Right renal pelvis (tissue), 4 donors: ENCODE data around the gene ADCY5. TPM values are rescaled to one million over a fixed set of nuclear protein-coding genes. Genes with fewer than 3 reads are reported as not detected.

ENCODE experiments used
- DNase-seq, 4 donors: peaks; one replicate each; pipeline ENCODE4 v3.0.0-alpha.2; 2013; ENCODE audit warnings: low read depth in 4 of 4, low spot score in 3 of 4, missing footprints in 1 of 4
- polyA plus RNA-seq, 4 donors: library from polyadenylated mRNA; unstranded; fragments of 120-200 nt; gene quantifications; one replicate each; pipeline ENCODE4 v1.2.1, GENCODE V29; 2013; ENCODE audit not compliant: insufficient read length in 4 of 4

ADCY5 gene
- polyA plus RNA-seq, 4 donors = 11.9 to 14.1 (median 12.5) TPM

DNA sequence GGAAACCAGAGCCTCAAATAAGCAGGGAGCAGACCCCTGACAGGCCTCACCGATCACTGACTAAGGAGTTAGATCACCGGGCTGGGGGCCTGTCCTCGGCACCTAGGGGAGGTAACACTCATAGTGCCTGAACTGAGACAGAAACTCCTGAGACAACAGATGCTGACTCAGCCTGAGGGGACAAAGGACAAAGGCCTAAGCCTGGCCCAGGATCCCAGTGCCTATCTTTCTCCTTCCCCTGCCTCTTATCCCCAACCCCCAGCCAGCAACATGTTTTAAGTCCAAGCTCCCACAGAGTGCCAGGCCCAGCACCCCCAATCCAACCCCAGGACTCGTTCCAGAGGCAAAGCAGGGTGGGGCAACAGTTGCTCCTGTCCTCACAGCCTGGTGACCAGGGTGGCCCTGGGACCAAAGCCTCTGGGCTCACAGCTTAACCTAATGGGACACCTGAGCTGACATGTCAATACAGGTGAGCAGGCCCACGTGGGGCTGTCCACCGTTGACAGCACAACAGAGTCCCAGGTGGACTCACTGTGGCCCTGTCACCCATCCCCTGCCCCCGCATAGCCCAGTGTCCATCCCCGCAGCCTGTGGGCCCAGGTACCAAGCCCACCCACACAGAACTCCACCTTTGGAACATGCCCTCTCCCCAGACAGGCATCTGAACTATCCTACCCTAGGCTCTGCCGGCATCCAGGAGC, 37.4 kb downstream of the ADCY5 start:
- no peak for DNase-seq

DNA sequence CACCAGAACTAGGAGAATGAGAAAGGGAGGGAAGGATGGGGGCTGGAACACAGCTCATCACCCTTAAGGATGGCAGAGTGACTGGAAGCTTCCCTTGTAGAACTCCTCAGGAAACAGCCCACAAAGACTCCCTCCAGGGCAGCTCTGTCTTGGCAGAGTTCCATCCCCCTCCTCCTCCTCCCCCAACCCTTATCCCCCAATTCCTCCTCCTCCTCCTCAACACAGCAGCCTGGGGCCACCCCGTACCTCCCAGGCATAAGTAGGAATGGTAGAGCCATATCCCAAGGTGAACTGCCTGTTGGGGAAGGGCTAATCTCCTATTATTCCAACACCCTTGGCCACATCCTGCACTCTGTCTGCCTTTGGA, 38.8 kb downstream of the ADCY5 start:
- DNase-seq = no peak

DNA sequence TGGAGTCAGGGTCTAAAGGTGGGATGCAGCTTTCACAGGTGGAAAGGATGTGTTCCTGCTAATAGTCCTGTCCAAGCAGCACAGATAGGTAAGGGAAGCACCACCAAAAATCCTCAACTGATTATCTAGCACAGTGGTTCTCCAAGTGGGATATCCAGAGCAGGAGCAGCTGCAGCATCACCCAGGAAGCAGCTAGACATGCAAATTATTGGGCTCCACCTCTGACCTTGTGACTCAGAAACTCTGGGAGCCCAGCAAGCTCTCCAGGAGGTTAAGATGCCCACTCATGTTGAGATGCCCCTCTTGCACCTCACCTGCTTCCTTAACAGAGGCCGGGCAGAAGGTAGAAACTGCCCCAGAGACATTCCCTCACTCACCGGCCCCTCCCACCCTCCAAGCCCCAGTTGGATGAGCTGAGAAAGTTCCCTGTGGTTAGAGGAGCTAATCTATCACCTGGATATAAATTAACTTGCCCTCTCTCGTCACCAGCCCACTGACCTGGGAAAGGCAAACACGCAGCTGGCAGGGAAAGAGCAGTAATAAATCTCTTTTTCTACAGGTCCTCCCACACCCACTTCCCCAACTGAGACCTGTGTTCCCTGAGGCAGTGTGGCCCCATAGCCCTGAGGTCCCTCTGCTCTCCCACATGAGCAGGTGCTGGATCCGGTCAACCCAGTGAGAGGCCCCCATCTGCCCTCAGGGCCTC, 39.3 kb downstream of the ADCY5 start:
- peak in 1 of 4 donors; percentile 77 for DNase-seq

DNA sequence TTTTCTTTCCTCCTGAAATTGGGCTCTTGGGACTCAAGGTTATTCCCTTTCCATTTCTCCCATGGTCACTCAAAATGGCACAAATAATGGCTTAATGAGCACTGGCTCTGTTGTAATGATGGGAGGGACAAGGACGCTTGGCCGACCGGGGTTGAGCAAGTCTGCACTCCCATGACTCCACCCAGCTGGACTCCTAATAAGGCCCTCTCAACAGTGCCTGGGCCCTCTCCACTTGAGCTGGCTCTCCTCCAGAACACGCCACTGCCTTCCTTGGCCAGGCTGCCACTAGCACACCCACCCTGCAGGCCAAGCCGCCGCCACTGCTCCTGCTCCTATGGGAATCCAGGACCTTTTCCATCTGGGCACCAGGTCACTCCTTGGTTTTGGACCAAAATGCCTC, 42.3 kb downstream of the ADCY5 start:
- DNase-seq = no peak

DNA sequence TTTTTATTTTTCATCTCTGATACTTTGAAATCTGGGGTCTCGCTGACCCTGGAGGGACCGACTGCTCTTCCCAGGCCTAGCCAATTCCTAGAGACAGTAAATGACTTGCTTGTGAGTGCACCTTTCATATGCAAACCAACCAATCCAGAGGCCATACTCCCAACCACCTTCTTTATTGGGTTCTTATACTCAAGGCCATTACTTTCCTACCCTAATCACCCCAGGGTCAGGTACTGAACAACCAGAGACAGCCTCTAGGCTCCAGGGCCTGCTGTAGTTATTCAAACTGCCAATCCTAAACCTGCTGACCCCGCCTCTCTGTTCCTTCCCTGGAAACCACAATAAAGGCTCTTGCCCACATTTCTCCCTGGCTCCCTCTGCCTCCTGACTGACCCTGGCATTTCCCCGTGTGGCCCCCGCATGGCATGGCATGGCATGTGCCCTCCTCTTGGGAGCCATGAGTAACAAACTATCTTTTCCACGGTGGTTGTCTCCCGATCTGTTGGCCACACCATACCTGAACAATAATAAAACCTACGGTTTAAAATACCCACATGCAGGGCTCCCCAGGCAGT, 42.9 kb downstream of the ADCY5 start:
- DNase-seq = no peak

DNA sequence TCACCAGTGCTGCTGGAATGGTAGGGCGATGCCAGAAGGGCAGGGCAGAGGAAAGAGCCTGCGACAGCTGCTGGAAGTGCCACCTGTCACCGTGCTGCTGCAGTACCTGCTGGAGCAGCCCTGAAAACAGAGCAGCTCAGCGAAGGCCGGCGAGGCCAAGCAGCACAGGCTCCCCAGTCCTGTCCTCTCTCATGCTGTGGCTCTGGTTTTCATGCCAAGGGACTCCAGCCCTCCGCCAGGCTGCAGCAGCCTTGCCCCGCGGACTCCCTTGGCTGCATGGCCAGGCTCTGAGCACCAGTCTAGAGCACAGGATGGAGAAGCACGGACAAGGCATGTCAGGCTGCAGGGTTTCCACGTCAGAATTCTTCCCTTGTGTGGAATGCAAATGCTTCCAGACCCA, 43.9 kb downstream of the ADCY5 start:
- DNase-seq = no peak

DNA sequence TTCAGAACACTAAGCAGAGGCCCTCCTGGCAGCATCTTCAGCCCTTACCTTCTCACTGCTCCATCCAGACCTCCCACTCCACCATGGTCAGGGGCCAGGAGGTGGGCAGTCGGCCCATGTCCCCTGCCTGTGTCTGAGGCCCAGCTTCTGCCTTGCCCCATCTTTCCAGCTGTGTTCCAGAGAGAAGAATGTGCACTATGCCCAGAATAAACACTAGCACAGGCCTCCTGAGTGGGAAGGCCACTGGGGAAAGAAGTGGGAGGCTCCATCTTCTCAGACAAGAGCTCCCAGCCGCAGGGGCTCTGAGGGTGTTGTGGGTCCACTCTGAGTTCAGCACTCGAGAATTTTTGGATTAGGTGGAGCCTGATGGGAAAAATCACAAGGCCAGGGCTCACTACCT, 44.5 kb downstream of the ADCY5 start:
- DNase-seq = no peak

DNA sequence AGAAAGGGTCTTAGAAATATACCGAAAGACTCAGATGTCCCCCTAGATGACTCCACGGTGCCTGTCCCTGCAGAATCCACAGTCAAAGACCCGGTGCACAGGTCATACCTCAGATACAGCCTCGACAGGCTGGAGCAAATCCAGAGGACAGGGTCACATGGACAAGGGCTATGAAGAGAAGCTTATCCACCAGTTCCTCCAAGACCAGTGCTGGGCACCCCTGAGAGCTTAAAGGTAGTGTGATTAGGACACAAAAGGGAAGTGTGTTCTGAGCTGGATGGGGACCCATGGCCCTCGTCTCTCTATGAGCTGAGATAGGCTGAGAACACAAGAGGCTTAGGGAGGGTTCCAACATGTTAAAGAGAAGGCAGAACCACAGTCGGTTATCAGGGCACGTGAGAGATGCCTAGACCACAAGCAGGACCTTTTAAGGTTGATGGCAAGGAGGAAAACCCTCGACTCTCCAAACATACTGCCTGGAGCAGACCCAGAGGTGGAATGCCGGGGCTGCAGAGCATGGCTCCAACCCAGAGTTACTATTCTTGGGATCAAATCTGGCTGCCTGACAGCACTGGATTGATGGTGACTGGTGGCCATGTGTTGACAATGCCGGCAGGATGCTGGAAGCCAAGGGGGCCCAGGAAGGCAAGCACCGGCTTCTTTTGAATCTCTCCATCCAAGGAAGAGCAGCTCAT, 46.9 kb downstream of the ADCY5 start:
- DNase-seq = no peak

DNA sequence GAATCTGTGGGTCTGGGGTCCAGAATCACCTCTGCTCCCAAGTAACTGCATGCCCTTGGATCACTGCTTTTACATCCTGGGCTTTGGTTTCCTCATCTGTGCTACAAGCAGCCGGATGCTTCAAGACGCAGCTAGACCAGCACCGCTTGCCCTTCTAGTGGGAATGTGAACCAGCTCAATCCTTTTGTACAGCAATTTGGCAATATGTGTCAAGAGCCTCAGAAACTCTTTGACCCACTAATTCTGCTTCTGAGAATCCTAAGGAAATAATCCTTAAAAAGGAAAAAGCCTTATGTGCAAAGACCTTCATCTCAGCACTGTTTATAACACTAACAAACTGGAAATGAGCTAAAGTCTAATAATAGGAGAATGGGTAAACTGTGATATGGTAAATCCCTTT, 48.7 kb downstream of the ADCY5 start:
- no peak for DNase-seq

DNA sequence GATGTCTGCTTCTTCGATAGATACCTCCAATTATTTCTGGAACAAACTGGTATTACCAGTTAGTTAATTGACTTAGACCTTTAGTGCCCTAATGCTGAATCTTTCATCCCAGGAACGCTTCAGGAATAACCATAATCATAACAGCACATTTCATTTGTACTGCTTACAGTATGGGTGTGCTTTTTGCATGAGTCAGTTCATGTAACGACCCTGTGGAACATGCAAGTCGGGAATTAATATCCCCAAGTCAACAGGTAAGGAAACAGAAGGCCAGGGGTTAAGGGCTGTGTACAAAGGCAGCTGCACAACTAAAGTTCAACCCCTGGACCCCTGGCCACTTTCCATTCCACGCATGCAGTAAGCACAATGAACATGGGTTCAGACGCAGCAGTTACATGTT, 49.2 kb downstream of the ADCY5 start:
- no peak for DNase-seq

DNA sequence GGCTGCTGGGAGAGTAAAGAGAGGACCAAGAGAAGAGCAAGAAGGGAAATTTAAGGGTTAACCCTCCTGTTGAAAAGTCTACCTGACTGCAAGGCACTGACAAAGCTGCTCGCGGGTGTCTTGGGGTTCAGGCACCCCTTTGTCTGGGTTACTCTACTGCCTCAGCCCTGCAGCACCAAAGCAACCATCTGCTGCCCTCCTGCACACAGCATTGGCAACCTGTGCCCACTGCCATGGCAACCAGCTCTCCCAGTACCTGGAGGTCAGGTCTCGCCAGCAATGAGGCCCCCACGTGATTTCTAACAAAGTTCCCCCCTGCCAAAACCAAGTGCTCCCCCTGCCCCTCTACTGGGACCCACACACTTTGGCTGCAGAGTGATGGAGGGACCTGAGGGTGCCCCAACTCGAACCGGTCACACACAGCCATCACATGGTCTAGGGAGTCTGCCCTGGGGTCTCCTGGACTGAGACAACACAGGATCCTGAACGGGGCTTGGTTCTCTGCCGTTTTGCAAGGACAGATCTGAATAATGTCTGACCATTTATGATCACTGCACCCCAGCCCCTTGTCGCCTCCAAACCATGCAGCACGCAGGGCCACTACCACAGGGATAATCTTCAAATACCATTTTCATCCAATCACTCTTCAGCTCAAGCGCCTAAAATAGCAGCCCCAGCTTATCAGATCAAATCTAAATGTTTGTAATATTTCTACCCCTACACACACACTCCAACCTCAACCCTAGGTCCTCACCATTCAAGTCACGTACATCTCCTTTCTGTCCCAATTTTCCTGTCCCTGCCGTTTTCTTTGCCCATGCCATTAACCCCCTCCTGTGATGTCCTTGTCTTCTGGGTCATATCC, 50.7 kb downstream of the ADCY5 start:
- no peak for DNase-seq

DNA sequence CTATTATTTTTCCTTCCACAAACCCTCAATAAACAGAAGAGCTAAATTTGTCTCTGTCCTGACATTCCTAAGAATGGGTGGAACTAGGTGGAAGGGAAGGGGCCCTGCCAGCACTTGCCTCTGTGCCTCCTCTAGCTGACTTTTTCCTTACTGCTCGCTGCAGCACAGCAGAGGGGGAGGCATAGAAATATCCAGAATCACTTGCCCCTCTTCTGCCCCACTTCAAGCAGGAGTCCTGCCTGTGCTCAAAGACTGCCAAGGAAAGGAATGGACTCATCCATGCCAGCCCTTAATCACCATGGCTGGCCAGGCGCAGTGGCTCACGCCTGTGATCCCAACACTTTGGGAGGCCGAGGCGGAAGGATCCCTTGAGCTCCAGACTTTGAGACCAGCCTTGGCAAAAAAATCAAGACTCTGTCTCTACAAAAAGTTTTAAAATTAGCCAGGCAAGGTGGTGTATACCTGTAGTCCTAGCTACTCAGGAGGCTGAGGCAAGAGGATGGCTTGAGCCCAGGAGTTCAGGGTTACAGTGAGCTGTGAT, 51.8 kb downstream of the ADCY5 start:
- DNase-seq = no peak

DNA sequence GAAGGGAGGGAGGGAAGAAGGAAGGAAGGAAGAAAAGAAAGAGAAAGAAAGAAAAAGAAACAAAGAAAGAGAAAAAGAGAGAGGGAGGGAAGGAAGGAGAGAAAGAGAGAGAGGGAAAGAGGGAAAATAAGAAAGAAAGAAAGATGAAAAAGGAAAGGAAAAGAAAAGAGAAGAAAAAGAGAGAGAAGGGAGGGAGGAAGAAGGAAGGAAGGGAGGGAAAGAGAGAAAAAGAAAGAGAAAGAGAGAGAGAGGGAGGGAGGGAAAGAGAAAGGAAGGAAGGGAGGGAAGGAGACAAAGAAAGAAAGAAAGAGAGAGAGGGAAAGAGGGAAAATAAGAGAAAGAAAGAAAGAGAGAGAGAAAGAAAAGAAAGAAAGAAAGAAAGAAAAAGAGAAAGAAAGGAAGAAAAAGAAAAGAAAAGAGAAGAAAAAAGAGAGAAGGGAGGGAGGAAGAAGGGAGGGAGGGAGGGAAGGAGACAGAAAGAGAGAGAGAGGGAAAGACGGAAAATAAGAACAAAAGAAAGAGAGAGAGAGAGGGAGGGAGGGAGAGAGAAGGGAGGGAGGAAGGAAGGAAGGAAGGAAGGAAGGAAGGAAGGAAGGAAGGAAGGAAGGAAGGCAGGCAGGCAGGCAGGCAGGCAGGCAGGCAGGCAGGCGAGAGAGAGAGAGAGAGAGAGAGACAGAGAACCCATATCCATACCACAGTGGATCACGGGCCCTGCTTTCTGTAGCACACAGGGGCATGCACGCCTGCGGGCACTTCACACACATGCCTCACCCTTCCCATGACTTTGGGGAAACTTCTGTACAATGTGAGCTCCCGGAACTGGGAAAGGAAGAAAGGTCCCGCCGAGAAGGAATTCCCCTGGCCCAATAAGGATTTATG, 52.5 kb downstream of the ADCY5 start:
- no peak for DNase-seq

DNA sequence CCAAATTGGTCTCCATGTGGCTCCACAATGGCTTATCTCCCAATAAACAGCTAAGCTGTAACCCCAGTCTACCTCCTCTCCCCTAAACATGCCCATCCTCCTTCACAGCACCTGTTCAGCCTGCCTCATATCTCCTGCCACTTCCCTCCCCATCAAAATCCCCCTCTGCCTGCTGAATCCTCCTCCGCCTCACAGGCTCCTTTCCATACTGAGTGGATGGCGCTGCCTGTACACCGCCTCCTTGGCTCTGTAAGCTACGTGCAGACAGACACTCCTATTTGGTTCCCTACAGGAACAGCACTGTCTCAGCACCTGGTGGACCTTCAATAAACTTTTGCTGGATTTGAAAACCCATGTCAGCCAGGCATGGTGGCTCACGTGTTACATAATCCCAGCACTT, 53.7 kb downstream of the ADCY5 start:
- no peak for DNase-seq

DNA sequence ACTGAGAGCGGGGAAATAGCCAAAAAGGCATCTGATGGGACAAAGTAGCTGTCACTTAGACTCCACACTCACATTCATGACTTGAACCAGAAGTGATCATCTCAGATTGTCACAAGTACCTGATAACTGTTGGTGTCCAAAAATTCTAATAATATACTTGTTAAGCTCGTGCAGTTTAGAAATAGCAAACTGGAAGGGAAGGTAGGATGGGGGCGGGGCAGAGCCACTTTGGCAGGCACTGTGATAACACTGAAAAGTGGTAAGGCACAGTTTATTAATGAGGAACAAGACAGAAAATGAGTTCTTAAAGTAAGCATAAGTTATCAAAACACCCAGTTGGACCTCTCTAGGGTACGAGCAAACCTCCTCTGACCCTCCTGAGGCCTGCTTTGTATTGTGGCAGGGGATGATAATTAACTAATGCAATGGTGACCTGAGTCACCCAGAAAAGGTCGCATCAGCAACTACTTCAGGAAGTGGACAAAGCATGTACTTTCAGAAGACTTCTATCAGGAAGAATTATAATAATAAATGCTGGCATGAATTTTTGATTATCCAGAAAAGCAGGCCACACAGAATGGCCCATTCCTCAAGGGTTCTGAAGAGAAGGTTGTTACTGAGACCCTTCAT, 54.4 kb downstream of the ADCY5 start:
- DNase-seq = no peak

DNA sequence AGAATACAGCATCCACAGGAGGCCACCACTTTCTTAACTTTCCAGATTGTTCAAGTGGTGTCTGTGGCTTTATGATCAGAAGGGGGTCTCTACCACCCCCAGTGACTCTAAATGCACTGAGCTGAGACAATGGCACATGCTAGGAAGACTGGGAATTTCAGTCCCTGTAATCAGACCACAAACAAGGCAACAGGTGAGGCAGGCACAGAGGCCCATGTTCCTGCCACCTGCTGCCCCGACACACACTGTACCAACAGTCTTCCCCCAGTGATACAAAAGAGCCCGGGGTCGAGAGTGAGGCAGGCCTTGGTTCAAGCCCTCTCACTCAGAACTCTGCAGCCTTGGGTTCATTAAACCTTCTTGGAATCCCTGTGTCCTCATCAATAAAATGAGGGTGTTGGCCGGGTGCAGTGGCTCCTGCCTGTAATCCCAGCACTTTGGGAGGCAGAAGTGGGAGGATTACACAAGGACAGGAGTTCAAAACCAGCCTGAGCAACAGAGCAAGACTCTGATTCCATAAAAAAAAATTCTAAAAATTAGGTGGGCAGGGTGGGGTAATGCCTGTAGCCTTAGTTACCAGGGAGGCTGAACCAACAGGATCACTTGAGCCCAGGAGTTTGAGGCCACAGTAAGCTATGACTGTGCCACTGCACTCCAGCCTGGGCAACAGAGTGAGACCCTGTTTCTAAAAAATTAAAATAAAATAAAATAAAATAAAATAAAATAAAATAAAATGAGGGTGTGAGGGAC, 55.8 kb downstream of the ADCY5 start:
- no peak for DNase-seq

DNA sequence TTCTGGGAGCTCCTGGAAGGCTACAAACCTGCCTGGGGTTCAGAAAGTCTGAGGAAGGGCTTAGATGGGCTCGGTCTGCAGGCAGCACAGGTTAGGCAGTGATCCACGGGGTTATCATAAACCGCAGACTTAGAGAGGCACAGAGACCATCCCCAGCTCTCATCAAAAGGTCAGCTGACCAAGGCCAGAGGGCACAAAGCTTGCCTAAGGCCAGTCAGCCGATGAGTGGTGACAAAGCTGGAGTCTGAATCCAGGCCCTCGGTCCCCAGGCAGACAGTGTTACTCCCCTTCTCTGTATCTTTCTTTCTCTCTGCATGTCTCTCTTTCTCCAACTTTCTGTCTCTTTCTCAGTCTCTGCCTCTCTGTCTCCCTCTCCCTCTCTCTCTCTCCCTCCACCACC, 56.5 kb downstream of the ADCY5 start:
- no peak for DNase-seq
